22Rv1 (cell line): ENCODE data around the gene AVPI1.
"Not testable (repeated sequence)": the region's sequence is repeated elsewhere in the genome, so short reads cannot be mapped to it uniquely, and the experiment has no call there.

Source experiments
- H3K27ac ChIP-seq: fragments of 450-650 bp; 2 replicates; pipeline ENCODE4 v1.5.1; 2017
- ZFX ChIP-seq: fragments of 450-650 bp; IDR thresholded peaks from 2 replicates; pipeline ENCODE4 v1.6.1; 2017; ENCODE audit warnings: antibody characterized with exemption, borderline replicate concordance
- TF ChIP-seq, protein P1 (sequence below): fragments of 450-650 bp; IDR thresholded peaks from 2 replicates; pipeline ENCODE4 v1.5.1; 2017; ENCODE audit warnings: mild to moderate bottlenecking

The AVPI1 gene

DNA sequence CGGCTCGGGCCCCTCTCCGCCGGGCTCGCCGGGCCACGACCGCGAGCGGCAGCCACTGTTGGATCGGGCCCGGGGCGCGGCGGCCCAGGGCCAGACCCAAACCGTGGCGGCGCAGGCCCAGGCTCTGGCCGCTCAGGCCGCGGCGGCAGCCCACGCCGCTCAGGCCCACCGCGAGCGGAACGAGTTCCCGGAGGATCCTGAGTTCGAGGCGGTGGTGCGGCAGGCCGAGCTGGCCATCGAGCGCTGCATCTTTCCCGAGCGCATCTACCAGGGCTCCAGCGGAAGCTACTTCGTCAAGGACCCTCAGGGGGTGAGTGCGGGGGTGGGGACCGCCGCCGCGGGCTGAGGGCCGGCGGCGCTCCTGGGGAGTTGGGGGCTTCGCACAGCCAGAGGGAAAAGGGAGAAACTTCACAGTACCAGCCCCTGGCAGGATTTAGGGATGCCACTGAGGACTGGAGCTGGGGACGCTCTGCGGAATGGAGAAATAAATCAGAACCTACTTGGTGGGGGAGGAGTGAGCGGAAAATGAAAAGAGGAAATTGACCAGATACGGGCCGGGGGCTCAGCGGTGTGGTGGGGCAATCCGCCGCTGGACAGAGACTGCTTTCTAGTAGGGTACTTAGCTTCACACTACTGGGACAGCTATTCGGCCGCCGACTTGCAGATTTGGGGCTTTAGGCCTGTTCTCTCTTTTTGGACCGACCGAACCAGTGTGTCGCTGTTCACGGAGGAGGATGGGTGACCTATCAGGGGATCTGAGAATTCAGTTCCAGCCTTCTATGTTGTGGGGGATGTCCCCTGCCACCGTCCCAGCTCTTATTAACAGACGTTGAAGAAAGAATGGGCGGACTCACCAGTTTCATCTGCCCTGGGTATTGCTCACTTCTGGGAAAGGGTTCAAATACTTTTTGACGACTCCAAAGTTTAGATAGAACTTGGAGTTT lies 45.9 kb downstream of the AVPI1 start:
- no peak for TF ChIP-seq ZFX
- TF ChIP-seq, protein P1, sequence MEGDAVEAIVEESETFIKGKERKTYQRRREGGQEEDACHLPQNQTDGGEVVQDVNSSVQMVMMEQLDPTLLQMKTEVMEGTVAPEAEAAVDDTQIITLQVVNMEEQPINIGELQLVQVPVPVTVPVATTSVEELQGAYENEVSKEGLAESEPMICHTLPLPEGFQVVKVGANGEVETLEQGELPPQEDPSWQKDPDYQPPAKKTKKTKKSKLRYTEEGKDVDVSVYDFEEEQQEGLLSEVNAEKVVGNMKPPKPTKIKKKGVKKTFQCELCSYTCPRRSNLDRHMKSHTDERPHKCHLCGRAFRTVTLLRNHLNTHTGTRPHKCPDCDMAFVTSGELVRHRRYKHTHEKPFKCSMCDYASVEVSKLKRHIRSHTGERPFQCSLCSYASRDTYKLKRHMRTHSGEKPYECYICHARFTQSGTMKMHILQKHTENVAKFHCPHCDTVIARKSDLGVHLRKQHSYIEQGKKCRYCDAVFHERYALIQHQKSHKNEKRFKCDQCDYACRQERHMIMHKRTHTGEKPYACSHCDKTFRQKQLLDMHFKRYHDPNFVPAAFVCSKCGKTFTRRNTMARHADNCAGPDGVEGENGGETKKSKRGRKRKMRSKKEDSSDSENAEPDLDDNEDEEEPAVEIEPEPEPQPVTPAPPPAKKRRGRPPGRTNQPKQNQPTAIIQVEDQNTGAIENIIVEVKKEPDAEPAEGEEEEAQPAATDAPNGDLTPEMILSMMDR = no peak
- peak overlapping the region; percentile 54 for H3K27ac ChIP-seq

DNA sequence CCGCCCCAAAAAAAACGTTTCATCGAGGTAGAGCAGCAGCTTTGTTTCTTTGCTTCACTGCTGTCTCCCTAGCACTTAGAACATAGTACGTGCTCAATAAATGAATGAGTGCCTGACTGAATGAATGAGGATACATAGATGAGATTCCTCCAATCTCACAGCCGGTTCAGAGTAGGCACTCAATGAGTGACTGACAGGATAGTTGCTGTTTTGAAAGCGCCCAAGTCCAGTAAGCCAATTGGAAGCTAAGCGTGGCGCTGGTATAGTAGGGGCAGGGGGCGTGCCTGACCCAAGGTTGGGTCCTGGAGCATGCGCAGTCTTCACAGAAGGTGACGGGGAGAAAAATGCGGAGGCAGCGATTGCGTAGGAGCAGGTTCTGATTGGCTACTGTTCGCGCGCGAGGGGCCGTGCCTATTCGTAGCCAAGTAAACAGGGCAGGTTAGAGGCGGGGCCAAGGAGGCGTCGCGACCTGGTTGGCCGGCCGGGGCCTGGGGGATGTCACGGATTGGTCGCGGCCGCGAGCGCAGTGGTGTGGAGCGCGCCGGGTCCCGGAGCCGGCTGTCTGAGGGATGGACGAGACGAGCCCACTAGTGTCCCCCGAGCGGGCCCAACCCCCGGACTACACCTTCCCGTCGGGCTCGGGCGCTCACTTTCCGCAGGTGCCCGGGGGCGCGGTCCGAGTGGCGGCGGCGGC lies 46.7 kb downstream of the AVPI1 start, which contains the start of gene PI4K2A:
Gene PI4K2A (plus strand): TSS at position 498 of the 694 bp plus-strand sequence. CDS start 72 bp downstream, at position 570.
- TF ChIP-seq, protein P1 = no peak
- no peak for TF ChIP-seq ZFX
- H3K27ac ChIP-seq = peak within 1 kb of the TSS; percentile 54

DNA sequence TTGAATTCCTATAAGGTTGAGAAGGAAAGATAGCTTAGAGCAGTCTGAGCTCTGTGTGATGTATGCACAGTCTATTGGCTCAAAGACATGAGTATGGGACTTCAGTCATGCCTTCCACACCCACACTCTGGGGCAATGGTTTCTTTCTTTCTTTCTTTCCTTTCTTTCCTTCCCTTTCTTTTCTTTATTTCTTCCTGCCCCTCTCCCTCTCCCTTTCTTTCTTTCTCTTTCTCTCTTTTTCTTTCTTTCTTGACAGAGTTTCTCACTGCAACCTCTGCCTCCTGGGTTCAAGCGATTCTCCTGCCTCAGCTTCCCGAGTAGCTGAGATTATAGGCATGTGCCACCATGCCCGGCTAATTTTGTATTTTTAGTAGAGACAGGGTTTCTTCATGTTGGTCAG lies 48.0 kb downstream of the AVPI1 start:
- not testable (repeated sequence) for H3K27ac ChIP-seq

DNA sequence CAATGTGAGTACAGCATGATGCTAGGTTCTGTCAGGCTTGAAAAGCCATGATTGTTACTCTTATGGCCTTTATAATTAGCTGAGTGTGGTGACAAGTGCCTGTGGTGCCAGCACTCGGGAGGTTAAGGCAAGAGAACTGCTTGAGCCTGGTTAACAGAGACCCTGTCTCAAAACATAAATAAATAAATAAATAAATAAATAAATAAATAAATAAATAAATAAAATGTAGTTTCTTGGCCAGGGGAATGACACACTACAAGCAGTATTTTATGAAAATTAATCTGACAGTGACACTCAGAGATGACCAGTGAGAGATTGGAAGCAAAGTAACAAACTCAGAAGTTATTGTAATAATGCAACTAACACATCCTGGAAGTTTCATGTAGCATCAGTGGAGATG lies 51.5 kb downstream of the AVPI1 start:
- TF ChIP-seq ZFX = no peak
- TF ChIP-seq, protein P1 = no peak
- no peak overlapping the region for H3K27ac ChIP-seq

DNA sequence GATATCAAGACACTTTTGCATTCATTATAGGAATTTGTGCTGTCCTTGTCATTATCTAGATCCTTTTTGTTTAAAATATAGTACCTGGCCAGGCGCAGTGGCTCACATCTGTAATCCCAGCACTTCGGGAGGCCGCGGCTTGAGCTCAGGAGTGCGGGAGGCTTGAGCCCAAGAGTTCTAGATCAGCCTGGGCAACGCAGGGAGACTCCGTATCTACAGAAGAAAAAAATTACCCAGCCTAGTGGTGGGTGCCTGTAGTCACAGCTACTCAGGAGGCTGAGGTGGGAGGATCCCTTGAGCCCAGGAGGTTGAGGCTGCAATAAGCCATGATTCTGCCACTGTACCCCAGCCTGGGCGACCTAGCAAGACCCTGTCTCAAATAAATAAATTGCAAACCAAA lies 53.1 kb downstream of the AVPI1 start:
- no peak for TF ChIP-seq ZFX
- TF ChIP-seq, protein P1 = peak; percentile 33
- H3K27ac ChIP-seq = peak overlapping the region; percentile 52

DNA sequence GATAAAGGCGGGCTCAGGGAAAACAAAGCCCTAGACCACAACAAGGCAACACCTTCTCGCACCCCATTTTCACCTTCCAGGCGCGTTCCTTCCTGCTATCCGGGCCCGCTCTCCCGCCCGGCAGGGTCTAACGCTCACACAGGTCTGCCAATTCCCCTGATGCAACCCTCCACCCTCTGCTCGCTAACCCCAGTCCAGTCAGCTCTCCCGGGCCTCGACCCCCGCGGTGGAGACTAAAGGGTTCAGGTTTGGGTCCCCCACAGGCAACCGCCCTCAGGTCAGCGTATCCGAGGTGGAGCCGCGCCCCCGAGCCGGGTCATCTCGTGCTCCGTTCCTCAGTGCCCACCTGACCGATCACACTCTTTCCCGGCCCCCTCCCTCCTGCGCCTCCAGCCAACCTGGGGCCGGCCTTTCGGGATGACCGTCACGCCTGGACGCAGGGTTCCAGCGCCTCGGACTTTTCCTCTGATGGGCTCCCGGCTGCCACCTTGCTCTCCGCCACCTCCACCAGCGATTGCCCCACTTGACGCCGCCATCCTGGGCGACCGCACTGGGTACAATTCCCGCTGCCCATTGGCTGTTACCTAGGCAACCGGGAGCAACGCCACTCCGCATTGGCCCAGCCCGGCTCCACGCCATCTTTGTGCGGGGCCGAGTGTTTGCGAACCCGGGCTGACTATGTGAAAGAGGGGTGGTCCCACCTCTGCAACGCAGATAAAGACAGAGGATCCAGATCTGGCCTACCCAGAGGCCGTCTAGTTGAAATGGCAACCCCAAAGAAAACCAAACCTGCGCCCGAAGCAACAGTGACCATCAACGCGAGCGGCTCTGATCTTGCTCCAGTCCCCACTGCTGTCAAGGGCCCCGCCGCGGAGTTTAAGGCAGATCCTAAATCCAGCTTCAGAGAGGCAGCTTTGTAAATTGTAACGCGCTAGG lies 53.8 kb downstream of the AVPI1 start, which contains the start of gene MORN4:
Gene MORN4 (minus strand): TSS at position 552 of the 936 bp plus-strand sequence. CDS start 13,847 bp downstream, outside the sequence.
- TF ChIP-seq, protein P1 = no peak
- TF ChIP-seq ZFX = no peak
- H3K27ac ChIP-seq = peak within 1 kb of the TSS; percentile 52

DNA sequence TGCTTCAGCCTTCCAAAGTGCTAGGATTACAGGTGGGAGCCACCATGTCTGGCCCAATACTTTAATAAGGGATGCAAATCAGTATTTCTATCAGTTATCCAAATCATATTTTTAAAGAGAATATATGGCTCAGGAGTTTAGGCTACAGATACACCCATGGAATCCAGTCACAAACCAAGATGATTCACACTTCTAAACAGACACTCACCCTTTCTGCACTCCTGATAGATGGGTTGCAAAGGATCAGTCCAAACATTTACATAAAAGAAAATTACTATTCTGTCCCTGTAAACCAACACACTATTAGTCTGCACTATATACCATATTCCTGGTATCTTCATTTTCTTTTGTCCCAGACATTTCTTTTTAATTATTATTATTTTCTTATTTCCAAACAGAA lies 55.9 kb downstream of the AVPI1 start:
- TF ChIP-seq, protein P1 = no peak
- TF ChIP-seq ZFX = no peak
- H3K27ac ChIP-seq = no peak overlapping the region
